IMR-90 (cell line): ENCODE measurements around the gene ADAM12. TPM values are rescaled to one million over a fixed set of nuclear protein-coding genes. Genes with fewer than 3 reads are reported as not detected.

Experiments
- ATAC-seq: fragments of 200-7000 bp; cut with Tn5 transposase; 2 replicates; pipeline ENCODE4 v1.9.1; 2020; ENCODE audit warnings: low read depth, mild to moderate bottlenecking, moderate library complexity
- BruUV-seq: library from RNA; stranded (reverse); fragments of 400-500 nt; replicated peaks from 2 replicates; lab custom pipeline; 2021; lab: Mats Ljungman, UMichigan
- CTCF ChIA-PET: fragments of 300-600 bp; formaldehyde crosslinking; extraction: SDS; loops from one replicate; lab custom pipeline; 2021; ENCODE audit warnings: antibody characterized with exemption; lab: Yijun Ruan, JAX
- POLR2A ChIA-PET: fragments of 300-600 bp; sonication (Branson Sonifier 250); formaldehyde crosslinking; loops from one replicate; lab custom pipeline; 2022; ENCODE audit warnings: antibody characterized with exemption; ENCODE audit not compliant: unreplicated experiment; lab: Charles Lee
- DNase-seq: peaks from one replicate; pipeline ENCODE4 v3.0.0; 2013
- H2AFZ ChIP-seq: replicated peaks from 2 replicates; pipeline ENCODE3; 2013; ENCODE audit warnings: low read length, mild to moderate bottlenecking; ENCODE audit not compliant: poor library complexity
- H2AK5ac ChIP-seq: 2 replicates; pipeline ENCODE4 v1.6.1; 2013; ENCODE audit warnings: low read depth, low read length, inconsistent platforms
- H2AK9ac ChIP-seq: replicated peaks from 2 replicates; pipeline ENCODE3; 2013; ENCODE audit warnings: mild to moderate bottlenecking, low read depth, low read length, moderate library complexity; ENCODE audit not compliant: poor library complexity
- H2BK120ac ChIP-seq: 2 replicates; pipeline ENCODE4 v1.6.1; 2013; ENCODE audit warnings: low read depth, low read length, inconsistent platforms
- H2BK15ac ChIP-seq: 3 replicates; pipeline ENCODE4 v1.6.1; 2013; ENCODE audit warnings: low read depth, low read length, inconsistent platforms
- H2BK20ac ChIP-seq: 2 replicates; pipeline ENCODE4 v1.6.1; 2013; ENCODE audit warnings: low read depth, mild to moderate bottlenecking, inconsistent platforms, low read length, moderate library complexity
- H2BK5ac ChIP-seq: 2 replicates; pipeline ENCODE4 v1.6.1; 2013; ENCODE audit warnings: mild to moderate bottlenecking, low read depth, low read length, inconsistent platforms; ENCODE audit not compliant: poor library complexity, severe bottlenecking
- H3K14ac ChIP-seq: replicated peaks from 2 replicates; pipeline ENCODE4 v1.6.1; 2013; ENCODE audit warnings: low read depth, low read length, inconsistent platforms
- H3K18ac ChIP-seq: 2 replicates; pipeline ENCODE4 v1.6.1; 2013; ENCODE audit warnings: low read depth, low read length, control low read depth
- H3K23ac ChIP-seq: 2 replicates; pipeline ENCODE4 v1.6.1; 2013; ENCODE audit warnings: low read depth, low read length, inconsistent platforms
- H3K27ac ChIP-seq: 2 replicates; pipeline ENCODE4 v1.5.1; 2013; ENCODE audit warnings: mild to moderate bottlenecking, control low read depth, low read length; ENCODE audit not compliant: insufficient read depth
- H3K27me3 ChIP-seq: 2 replicates; pipeline ENCODE4 v1.6.1; 2013; ENCODE audit warnings: low read length; ENCODE audit not compliant: control insufficient read depth, insufficient read depth
- H3K36me3 ChIP-seq: 2 replicates; pipeline ENCODE4 v1.6.1; 2013; ENCODE audit warnings: low read length, mixed read lengths; ENCODE audit not compliant: control insufficient read depth, insufficient read depth
- H3K4ac ChIP-seq: 2 replicates; pipeline ENCODE4 v1.6.1; 2013; ENCODE audit warnings: low read depth, low read length, inconsistent platforms
- H3K4me1 ChIP-seq: 2 replicates; pipeline ENCODE4 v1.6.1; 2013; ENCODE audit warnings: low read length, mixed read lengths; ENCODE audit not compliant: control insufficient read depth, insufficient read depth
- H3K4me2 ChIP-seq: 2 replicates; pipeline ENCODE4 v1.6.1; 2013; ENCODE audit warnings: low read depth, mild to moderate bottlenecking, control low read depth, low read length, moderate library complexity
- H3K4me3 ChIP-seq: 2 replicates; pipeline ENCODE4 v1.5.1; 2013; ENCODE audit warnings: low read depth, mild to moderate bottlenecking, control low read depth, low read length, moderate library complexity; ENCODE audit not compliant: insufficient read depth
- H3K56ac ChIP-seq: 2 replicates; pipeline ENCODE4 v1.6.1; 2013; ENCODE audit warnings: low read length, inconsistent platforms; ENCODE audit not compliant: insufficient read depth; ENCODE audit errors: extremely low read depth
- H3K79me1 ChIP-seq, 2 experiments: 2 replicates each; pipeline ENCODE4 v1.6.1; 2013; ENCODE audit warnings: low read length in 2 of 2, inconsistent platforms in 1 of 2, low read depth in 1 of 2
- H3K9ac ChIP-seq: 2 replicates; pipeline ENCODE4 v1.6.1; 2013; ENCODE audit warnings: low read depth, low read length, control low read depth
- H3K9me1 ChIP-seq: 2 replicates; pipeline ENCODE4 v1.6.1; 2013; ENCODE audit warnings: low read length, inconsistent platforms; ENCODE audit not compliant: insufficient read depth
- H3K9me3 ChIP-seq: 2 replicates; pipeline ENCODE4 v1.6.1; 2013; ENCODE audit warnings: low read length; ENCODE audit not compliant: control insufficient read depth, insufficient read depth
- H4K20me1 ChIP-seq: 2 replicates; pipeline ENCODE4 v1.6.1; 2013; ENCODE audit warnings: low read length, inconsistent platforms; ENCODE audit not compliant: insufficient read depth
- H4K5ac ChIP-seq: 2 replicates; pipeline ENCODE4 v1.6.1; 2013; ENCODE audit warnings: mild to moderate bottlenecking, low read depth, low read length, control low read depth
- H4K8ac ChIP-seq, 2 experiments: 2 replicates each; pipeline ENCODE4 v1.6.1; 2013; ENCODE audit warnings: low read depth in 2 of 2, low read length in 2 of 2, control low read depth in 1 of 2, inconsistent platforms in 1 of 2
- H4K91ac ChIP-seq: 2 replicates; pipeline ENCODE4 v1.6.1; 2013; ENCODE audit warnings: low read depth, low read length, inconsistent platforms; ENCODE audit not compliant: insufficient read depth
- CTCF ChIP-seq: conservative IDR thresholded peaks from 2 replicates; pipeline ENCODE4 v1.5.1; 2012; ENCODE audit warnings: mild to moderate bottlenecking, low read depth, low read length, improper control_type of control experiment
- FOS ChIP-seq: fragments of 150-350 bp; IDR thresholded peaks from 2 replicates; pipeline ENCODE4 v1.6.1; 2016; ENCODE audit warnings: low read depth, low read length
- MAFK ChIP-seq: IDR thresholded peaks from 2 replicates; pipeline ENCODE4 v1.6.1; 2012; ENCODE audit warnings: low read depth, low read length, improper control_type of control experiment
- POLR2A ChIP-seq: IDR thresholded peaks from 2 replicates; pipeline ENCODE4 v1.6.1; 2012; ENCODE audit warnings: mild to moderate bottlenecking, low read depth, low read length
- WGBS, 2 experiments: methylation state at CpG; one replicate each; pipeline versions ENCODE4 v1.1.5 to v1.1.7; 2013; ENCODE audit warnings: missing lambda C conversion rate in 2 of 2; ENCODE audit not compliant: insufficient read length in 1 of 2; ENCODE audit errors: extremely low coverage in 2 of 2; 5-methylcytosine and 5-hydroxymethylcytosine counted together
- dilution Hi-C: fragments of 300-500 bp; cut with HindIII; formaldehyde crosslinking; loops from one replicate; pipeline ENCODE4 v1.14.3; 2018; ENCODE audit warnings: low sequenced_read_pairs; ENCODE audit not compliant: unreplicated experiment
- in situ Hi-C: fragments of 300-500 bp; cut with MboI; formaldehyde crosslinking; loops from 3 replicates; pipeline ENCODE4 v1.14.3; 2019; ENCODE audit warnings: low sequenced_read_pairs, inconsistent platforms, mixed read lengths
- intact Hi-C: fragments of 100-400 bp; cut with micrococcal nuclease; formaldehyde crosslinking; loops from 2 replicates; pipeline ENCODE4 v1.10.0; 2022
- polyA plus RNA-seq, 3 experiments: library from polyadenylated mRNA; depleted of rRNA; stranded (reverse); fragments of >200 nt; gene quantifications; 2 replicates each; pipeline ENCODE4 v1.2.3, GENCODE V29; 2012; ENCODE audit warnings: low replicate concordance in 1 of 3
- total RNA-seq: library from RNA; depleted of rRNA; stranded (reverse); fragments of >200 nt; gene quantifications from 2 replicates; pipeline ENCODE4 v1.2.3, GENCODE V29; 2012

ADAM12 gene
- total and polyA plus RNA-seq, 2 of the 4 experiments (the other 2 are of a cell fraction) = 9.6 to 10.2 TPM

GRCh38 chr10:126037946-126038345 is 350.3 kb downstream of the ADAM12 start:
- H3K36me3 ChIP-seq = no peaks in the 10 kb centered on the region
- in situ Hi-C loops (no loop called here), intact Hi-C loops (no loop called here), dilution Hi-C loops (no loop called here)
- no peak overlapping the region for H2AFZ ChIP-seq
- no peak overlapping the region for H2AK5ac ChIP-seq
- H4K5ac ChIP-seq = no peak overlapping the region
- no peak overlapping the region for H3K4ac ChIP-seq
- ChIA-PET POLR2A (no interaction called here), CTCF (no interaction called here)
- no peak overlapping the region for H2BK120ac ChIP-seq
- H4K20me1 ChIP-seq = no peaks in the 10 kb centered on the region
- no peaks in the 10 kb centered on the region for H3K9me1 ChIP-seq
- no peak overlapping the region for H2BK5ac ChIP-seq
- no peak overlapping the region for H2BK20ac ChIP-seq
- no peak for TF ChIP-seq CTCF
- no peak for TF ChIP-seq POLR2A
- TF ChIP-seq MAFK = peak; percentile 67
- no peak for TF ChIP-seq FOS
- no peak for ATAC-seq
- no peaks in the 10 kb centered on the region for H3K27me3 ChIP-seq
- H2AK9ac ChIP-seq = no peak overlapping the region
- H4K91ac ChIP-seq = no peak overlapping the region
- H4K8ac ChIP-seq = no peak overlapping the region
- H2BK15ac ChIP-seq = no peak overlapping the region
- H3K4me2 ChIP-seq = no peak overlapping the region
- 0 out of 2 replicates have a peak, but pooled peaks cover 3% of the 10 kb centered on the region for H3K4me1 ChIP-seq
- H3K56ac ChIP-seq = no peak overlapping the region
- no peak overlapping the region for H3K23ac ChIP-seq
- WGBS, 2 experiments = 92% methylated on average over 2 of the region's 10 CpGs; no CpG with 5 or more reads in 1 of the 2 experiments
- no peak overlapping the region for H3K4me3 ChIP-seq
- H3K9me3 ChIP-seq = peaks cover 4% of the 10 kb centered on the region
- no peak overlapping the region for H3K27ac ChIP-seq
- no peak for DNase-seq
- no TSS peak for BruUV-seq
- H3K14ac ChIP-seq = no peak overlapping the region
- no peak overlapping the region for H3K18ac ChIP-seq
- no peaks in the 10 kb centered on the region for H3K79me1 ChIP-seq
- no peak overlapping the region for H3K9ac ChIP-seq
